ENCODE measurements around the gene AGR3.

DNA sequence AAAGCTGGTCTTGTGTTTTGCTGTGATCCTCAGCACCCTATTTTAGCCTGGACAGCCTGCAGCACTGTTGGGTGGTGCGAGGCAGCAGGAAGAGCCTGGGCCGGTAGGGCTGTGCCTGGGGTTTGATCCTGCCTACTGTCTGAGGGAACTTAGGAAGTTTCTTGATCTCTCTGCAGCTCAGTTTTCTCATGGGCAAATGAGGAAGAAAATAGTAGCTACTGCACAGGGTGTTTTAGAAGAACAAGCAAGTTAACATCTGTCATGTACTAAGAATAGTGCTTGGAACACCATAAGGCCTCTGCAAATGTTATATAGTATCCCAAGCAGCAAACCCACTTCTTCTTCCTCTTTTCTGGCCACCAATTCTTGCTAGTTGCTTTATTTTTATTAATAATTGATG, 65.0 kb downstream of the AGR3 start:
- TF ChIP-seq CTCF (IDR thresholded peaks at IDR 0.05; ENCODE audit: low read depth, low read length) (no peak), POLR2A (IDR thresholded peaks at IDR 0.05; ENCODE audit: extremely low read depth, insufficient read length) (no peak), MYC (IDR thresholded peaks at IDR 0.05; ENCODE audit: low read depth, low read length) (no peak)
